OCI-LY3 (cell line): Measurements from ENCODE around the gene CPNE2.

ENCODE experiments used
- EZH2phosphoT487 ChIP-seq: fragments of 200-600 bp; shearing (Covaris generic); IDR thresholded peaks from 2 replicates; pipeline ENCODE4 v1.6.1; 2018; ENCODE audit warnings: antibody characterized with exemption, mixed run types, low read depth
- TF ChIP-seq, protein P1 (sequence below): fragments of 200-600, 300-600 bp; sonication (generic); IDR thresholded peaks from 2 replicates; pipeline ENCODE4 v1.5.1; 2014; ENCODE audit warnings: antibody characterized with exemption, low read length, low read depth

DNA sequence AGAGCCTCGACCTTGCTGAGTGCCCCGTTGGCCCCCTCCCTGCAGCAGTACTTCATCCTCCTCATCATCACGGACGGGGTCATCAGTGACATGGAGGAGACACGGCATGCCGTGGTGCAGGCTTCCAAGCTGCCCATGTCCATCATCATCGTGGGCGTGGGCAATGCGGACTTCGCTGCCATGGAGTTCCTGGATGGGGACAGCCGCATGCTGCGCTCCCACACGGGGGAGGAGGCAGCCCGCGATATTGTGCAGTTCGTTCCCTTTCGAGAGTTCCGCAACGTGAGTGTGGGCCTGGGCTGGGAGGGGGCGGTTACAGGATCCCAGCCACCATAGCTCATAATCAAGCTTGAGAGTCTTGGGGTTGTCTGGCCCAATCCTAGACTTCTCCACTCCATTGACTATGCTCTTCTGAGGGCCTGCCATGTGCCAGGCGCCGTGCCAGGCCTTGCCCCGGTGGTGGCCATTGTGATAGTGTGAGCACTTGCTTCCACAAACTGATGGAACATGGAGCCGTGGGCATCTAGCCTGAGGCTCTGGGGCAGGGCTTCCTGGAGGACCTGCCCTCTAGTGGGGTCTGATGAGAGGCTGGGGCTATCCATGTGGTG, 53.8 kb downstream of the CPNE2 start:
- TF ChIP-seq, protein P1, sequence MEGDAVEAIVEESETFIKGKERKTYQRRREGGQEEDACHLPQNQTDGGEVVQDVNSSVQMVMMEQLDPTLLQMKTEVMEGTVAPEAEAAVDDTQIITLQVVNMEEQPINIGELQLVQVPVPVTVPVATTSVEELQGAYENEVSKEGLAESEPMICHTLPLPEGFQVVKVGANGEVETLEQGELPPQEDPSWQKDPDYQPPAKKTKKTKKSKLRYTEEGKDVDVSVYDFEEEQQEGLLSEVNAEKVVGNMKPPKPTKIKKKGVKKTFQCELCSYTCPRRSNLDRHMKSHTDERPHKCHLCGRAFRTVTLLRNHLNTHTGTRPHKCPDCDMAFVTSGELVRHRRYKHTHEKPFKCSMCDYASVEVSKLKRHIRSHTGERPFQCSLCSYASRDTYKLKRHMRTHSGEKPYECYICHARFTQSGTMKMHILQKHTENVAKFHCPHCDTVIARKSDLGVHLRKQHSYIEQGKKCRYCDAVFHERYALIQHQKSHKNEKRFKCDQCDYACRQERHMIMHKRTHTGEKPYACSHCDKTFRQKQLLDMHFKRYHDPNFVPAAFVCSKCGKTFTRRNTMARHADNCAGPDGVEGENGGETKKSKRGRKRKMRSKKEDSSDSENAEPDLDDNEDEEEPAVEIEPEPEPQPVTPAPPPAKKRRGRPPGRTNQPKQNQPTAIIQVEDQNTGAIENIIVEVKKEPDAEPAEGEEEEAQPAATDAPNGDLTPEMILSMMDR, result no peak
- TF ChIP-seq EZH2phosphoT487, result no peak
